HL-60 (cell line): ENCODE results near the gene MARF1.

Experiments used
- CTCF ChIP-seq: IDR thresholded peaks from one replicate; pipeline ENCODE4 v1.5.1; 2011; ENCODE audit warnings: low read length, control low read depth, inconsistent platforms; ENCODE audit not compliant: insufficient read depth
- POLR2AphosphoS5 ChIP-seq: IDR thresholded peaks from 2 replicates; pipeline ENCODE4 v1.6.1; 2012; ENCODE audit warnings: low read depth

- TF ChIP-seq POLR2AphosphoS5 (no peak), CTCF (no peak)
These were observed 75.1 kb downstream of the MARF1 start for GRCh38 chr16:15567823-15568222.
